Measurements from ENCODE around the gene ATP1A1. TPM values are rescaled to one million over a fixed set of nuclear protein-coding genes. Genes with fewer than 3 reads are reported as not detected.

ATP1A1 gene
- total and polyA plus RNA-seq, 2 experiments from 2014 or later, result 117 to 202 TPM

DNA sequence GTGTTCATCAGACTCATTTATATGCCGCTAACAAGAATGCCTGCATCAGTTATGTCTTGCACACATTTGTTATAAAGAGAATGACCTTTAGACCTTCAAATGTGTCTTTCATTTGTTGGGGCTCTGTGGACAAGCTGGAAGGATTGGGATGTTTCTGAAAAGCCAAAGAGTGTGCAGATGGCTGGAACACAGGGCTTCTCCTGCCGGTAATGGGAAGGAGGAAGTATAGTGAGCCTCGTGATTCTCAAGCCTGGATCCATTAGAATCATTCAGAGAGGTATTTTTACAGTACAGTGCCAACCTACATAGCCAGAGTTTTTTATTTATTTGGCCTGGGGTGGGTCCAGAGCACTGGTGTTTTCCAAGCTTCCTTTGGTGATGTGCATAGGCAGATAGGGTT lies 40.6 kb upstream of the ATP1A1 start (continued):
- TF ChIP-seq ZNF331 (CRISPR knock-in tag; IDR thresholded peaks at IDR 0.05; ENCODE audit: low read depth) (no peak), CTCF (conservative IDR thresholded peaks at IDR 0.05; ENCODE audit: low read depth in 2 of 2) (no peak)
- TF ChIP-seq, protein P1, sequence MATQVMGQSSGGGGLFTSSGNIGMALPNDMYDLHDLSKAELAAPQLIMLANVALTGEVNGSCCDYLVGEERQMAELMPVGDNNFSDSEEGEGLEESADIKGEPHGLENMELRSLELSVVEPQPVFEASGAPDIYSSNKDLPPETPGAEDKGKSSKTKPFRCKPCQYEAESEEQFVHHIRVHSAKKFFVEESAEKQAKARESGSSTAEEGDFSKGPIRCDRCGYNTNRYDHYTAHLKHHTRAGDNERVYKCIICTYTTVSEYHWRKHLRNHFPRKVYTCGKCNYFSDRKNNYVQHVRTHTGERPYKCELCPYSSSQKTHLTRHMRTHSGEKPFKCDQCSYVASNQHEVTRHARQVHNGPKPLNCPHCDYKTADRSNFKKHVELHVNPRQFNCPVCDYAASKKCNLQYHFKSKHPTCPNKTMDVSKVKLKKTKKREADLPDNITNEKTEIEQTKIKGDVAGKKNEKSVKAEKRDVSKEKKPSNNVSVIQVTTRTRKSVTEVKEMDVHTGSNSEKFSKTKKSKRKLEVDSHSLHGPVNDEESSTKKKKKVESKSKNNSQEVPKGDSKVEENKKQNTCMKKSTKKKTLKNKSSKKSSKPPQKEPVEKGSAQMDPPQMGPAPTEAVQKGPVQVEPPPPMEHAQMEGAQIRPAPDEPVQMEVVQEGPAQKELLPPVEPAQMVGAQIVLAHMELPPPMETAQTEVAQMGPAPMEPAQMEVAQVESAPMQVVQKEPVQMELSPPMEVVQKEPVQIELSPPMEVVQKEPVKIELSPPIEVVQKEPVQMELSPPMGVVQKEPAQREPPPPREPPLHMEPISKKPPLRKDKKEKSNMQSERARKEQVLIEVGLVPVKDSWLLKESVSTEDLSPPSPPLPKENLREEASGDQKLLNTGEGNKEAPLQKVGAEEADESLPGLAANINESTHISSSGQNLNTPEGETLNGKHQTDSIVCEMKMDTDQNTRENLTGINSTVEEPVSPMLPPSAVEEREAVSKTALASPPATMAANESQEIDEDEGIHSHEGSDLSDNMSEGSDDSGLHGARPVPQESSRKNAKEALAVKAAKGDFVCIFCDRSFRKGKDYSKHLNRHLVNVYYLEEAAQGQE (IDR thresholded peaks at IDR 0.05; ENCODE audit: unreplicated experiment), result no peak

GRCh38 chr1:116333171-116334014 lies 39.7 kb upstream of the ATP1A1 start:
- H3K27ac Mint-ChIP-seq, result no peak overlapping the region
- peaks cover 4% of the 10 kb centered on the region for H3K27me3 Mint-ChIP-seq (ENCODE audit: insufficient read depth, low read depth, poor library complexity)
- Histone ChIP-seq H4K20me1 (replicated peaks; ENCODE audit: insufficient read depth) (no peaks in the 10 kb centered on the region), H3K4me3 (no peak overlapping the region), H3K36me3 (ENCODE audit: insufficient read depth) (no peaks in the 10 kb centered on the region), H3K4me2 (no peak overlapping the region), H3K79me2 (replicated peaks; ENCODE audit: insufficient read depth) (no peaks in the 10 kb centered on the region), H3K27ac (ENCODE audit: low read depth) (no peak overlapping the region), H3K4me1 (ENCODE audit: insufficient read depth) (peaks cover 13% of the 10 kb centered on the region), H3K27me3 (ENCODE audit: insufficient read depth) (no peaks in the 10 kb centered on the region), H3F3A (replicated peaks; ENCODE audit: low read depth) (no peaks in the 10 kb centered on the region), H2AFZ (no peak overlapping the region), H3K9me2 (ENCODE audit: insufficient read depth) (0 out of 2 replicates have a peak, but pooled peaks cover 3% of the 10 kb centered on the region)
- DNase-seq (ENCODE audit: low spot score), result no peak
- peaks cover 24% of the 10 kb centered on the region for H3K4me1 Mint-ChIP-seq
- TF ChIP-seq ZNF331 (CRISPR knock-in tag; IDR thresholded peaks at IDR 0.05; ENCODE audit: low read depth) (no peak), CTCF (conservative IDR thresholded peaks at IDR 0.05; ENCODE audit: low read depth in 2 of 2) (no peak)
- H3K4me3 Mint-ChIP-seq, result no peak overlapping the region
- H3K36me3 Mint-ChIP-seq (ENCODE audit: low read depth), result no peaks in the 10 kb centered on the region
- ATAC-seq, result no peak
- H3K9me3 Mint-ChIP-seq, result no peaks in the 10 kb centered on the region; the same call in 2 of the 3 replicates
